ENCODE data around the gene SDHD. TPM values are rescaled to one million over a fixed set of nuclear protein-coding genes. Genes with fewer than 3 reads are reported as not detected.

Gene SDHD
- total and polyA plus RNA-seq, 9 of the 15 experiments (the other 6 are each of a cell fraction or from before 2014, with no cell fraction given) = 150 to 1,225 (median 215) TPM

DNA sequence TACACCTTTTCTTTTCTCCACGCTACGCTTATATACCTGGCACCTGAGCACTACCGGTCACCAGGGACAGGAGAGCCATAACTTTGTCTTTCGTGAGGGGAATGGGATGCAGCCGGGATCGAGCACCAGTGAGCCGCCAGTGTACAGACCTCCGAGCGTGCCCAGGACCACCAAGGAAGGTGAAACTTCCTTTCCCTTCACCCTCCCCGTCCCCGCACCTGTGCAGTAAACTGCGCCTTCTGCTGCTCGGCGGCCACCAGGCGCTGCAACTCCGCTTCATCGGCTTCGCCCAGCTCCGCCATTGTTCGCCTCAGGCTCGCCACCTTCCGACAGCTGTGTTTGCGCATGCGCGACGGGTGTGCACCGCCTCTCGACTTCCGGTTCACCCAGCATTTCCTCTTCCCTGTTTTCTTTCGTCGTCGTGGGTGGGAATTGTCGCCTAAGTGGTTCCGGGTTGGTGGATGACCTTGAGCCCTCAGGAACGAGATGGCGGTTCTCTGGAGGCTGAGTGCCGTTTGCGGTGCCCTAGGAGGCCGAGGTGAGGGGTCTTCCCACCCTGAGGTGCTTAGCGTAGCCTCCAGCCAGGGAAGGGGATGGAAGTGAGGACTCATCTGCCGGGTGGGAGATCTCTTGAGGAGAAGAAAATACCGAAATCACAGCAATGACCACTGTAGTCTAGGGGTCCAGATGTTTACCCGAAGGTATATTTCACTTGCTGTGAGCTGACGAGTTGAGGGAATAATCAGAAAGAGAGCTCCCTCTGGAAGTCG, at the start of gene SDHD, which contains the start of gene TIMM8B (continued):
- TF ChIP-seq, protein P1, sequence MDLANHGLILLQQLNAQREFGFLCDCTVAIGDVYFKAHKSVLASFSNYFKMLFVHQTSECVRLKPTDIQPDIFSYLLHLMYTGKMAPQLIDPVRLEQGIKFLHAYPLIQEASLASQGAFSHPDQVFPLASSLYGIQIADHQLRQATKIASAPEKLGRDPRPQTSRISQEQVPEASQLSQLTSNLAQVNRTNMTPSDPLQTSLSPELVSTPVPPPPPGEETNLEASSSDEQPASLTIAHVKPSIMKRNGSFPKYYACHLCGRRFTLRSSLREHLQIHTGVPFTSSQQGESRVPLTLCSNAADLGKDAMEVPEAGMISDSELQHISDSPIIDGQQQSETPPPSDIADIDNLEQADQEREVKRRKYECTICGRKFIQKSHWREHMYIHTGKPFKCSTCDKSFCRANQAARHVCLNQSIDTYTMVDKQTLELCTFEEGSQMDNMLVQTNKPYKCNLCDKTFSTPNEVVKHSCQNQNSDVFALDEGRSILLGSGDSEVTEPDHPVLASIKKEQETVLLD (IDR thresholded peaks at IDR 0.05) = peak; percentile 99
- TF ChIP-seq ZBTB8A (IDR thresholded peaks at IDR 0.05; ENCODE audit: partially characterized antibody) (no peak), HNRNPUL1 (IDR thresholded peaks at IDR 0.05; ENCODE audit: low read length) (no peak), CBX2 (IDR thresholded peaks at IDR 0.05; ENCODE audit: insufficient read depth, low read length, poor library complexity, severe bottlenecking) (no peak), HCFC1 (IDR thresholded peaks at IDR 0.05; ENCODE audit: low read depth, low read length) (peak; percentile 79), MXI1 (IDR thresholded peaks at IDR 0.05; ENCODE audit: low read depth, low read length) (no peak), ZNF232 (CRISPR knock-in tag; IDR thresholded peaks at IDR 0.05) (peak; percentile 15; the same call in 1 of the 2 replicates), SRSF7 (optimal IDR thresholded peaks at IDR 0.05; ENCODE audit: low read depth, low read length) (no peak), PCBP2 (IDR thresholded peaks at IDR 0.05; ENCODE audit: low read depth, low read length, poor library complexity, severe bottlenecking) (no peak), ZNF274 (IDR thresholded peaks at IDR 0.05; ENCODE audit: borderline replicate concordance, low read depth, low read length) (no peak)
- TF ChIP-seq, protein P2, sequence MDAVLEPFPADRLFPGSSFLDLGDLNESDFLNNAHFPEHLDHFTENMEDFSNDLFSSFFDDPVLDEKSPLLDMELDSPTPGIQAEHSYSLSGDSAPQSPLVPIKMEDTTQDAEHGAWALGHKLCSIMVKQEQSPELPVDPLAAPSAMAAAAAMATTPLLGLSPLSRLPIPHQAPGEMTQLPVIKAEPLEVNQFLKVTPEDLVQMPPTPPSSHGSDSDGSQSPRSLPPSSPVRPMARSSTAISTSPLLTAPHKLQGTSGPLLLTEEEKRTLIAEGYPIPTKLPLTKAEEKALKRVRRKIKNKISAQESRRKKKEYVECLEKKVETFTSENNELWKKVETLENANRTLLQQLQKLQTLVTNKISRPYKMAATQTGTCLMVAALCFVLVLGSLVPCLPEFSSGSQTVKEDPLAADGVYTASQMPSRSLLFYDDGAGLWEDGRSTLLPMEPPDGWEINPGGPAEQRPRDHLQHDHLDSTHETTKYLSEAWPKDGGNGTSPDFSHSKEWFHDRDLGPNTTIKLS (IDR thresholded peaks at IDR 0.05; ENCODE audit: borderline replicate concordance, low read depth) = peak; percentile 70
- TF ChIP-seq, protein P3, sequence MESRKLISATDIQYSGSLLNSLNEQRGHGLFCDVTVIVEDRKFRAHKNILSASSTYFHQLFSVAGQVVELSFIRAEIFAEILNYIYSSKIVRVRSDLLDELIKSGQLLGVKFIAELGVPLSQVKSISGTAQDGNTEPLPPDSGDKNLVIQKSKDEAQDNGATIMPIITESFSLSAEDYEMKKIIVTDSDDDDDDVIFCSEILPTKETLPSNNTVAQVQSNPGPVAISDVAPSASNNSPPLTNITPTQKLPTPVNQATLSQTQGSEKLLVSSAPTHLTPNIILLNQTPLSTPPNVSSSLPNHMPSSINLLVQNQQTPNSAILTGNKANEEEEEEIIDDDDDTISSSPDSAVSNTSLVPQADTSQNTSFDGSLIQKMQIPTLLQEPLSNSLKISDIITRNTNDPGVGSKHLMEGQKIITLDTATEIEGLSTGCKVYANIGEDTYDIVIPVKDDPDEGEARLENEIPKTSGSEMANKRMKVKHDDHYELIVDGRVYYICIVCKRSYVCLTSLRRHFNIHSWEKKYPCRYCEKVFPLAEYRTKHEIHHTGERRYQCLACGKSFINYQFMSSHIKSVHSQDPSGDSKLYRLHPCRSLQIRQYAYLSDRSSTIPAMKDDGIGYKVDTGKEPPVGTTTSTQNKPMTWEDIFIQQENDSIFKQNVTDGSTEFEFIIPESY (CRISPR knock-in tag; IDR thresholded peaks at IDR 0.05) = no peak
- TF ChIP-seq, protein P4, sequence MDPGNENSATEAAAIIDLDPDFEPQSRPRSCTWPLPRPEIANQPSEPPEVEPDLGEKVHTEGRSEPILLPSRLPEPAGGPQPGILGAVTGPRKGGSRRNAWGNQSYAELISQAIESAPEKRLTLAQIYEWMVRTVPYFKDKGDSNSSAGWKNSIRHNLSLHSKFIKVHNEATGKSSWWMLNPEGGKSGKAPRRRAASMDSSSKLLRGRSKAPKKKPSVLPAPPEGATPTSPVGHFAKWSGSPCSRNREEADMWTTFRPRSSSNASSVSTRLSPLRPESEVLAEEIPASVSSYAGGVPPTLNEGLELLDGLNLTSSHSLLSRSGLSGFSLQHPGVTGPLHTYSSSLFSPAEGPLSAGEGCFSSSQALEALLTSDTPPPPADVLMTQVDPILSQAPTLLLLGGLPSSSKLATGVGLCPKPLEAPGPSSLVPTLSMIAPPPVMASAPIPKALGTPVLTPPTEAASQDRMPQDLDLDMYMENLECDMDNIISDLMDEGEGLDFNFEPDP (CRISPR knock-in tag; IDR thresholded peaks at IDR 0.05) = no peak
- TF ChIP-seq, protein P5, sequence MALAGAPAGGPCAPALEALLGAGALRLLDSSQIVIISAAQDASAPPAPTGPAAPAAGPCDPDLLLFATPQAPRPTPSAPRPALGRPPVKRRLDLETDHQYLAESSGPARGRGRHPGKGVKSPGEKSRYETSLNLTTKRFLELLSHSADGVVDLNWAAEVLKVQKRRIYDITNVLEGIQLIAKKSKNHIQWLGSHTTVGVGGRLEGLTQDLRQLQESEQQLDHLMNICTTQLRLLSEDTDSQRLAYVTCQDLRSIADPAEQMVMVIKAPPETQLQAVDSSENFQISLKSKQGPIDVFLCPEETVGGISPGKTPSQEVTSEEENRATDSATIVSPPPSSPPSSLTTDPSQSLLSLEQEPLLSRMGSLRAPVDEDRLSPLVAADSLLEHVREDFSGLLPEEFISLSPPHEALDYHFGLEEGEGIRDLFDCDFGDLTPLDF (CRISPR knock-in tag; IDR thresholded peaks at IDR 0.05) = peak; percentile 63; the same call in 1 of the 2 replicates
- TF ChIP-seq, protein P6, sequence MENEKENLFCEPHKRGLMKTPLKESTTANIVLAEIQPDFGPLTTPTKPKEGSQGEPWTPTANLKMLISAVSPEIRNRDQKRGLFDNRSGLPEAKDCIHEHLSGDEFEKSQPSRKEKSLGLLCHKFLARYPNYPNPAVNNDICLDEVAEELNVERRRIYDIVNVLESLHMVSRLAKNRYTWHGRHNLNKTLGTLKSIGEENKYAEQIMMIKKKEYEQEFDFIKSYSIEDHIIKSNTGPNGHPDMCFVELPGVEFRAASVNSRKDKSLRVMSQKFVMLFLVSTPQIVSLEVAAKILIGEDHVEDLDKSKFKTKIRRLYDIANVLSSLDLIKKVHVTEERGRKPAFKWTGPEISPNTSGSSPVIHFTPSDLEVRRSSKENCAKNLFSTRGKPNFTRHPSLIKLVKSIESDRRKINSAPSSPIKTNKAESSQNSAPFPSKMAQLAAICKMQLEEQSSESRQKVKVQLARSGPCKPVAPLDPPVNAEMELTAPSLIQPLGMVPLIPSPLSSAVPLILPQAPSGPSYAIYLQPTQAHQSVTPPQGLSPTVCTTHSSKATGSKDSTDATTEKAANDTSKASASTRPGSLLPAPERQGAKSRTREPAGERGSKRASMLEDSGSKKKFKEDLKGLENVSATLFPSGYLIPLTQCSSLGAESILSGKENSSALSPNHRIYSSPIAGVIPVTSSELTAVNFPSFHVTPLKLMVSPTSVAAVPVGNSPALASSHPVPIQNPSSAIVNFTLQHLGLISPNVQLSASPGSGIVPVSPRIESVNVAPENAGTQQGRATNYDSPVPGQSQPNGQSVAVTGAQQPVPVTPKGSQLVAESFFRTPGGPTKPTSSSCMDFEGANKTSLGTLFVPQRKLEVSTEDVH (IDR thresholded peaks at IDR 0.05; ENCODE audit: low read depth, partially characterized antibody) = peak; percentile 90

All from K562 (cell line).